WTC11 (cell line): Measurements from ENCODE around the gene OPCML. TPM values are rescaled to one million over a fixed set of nuclear protein-coding genes. Genes with fewer than 3 reads are reported as not detected.

ENCODE experiments used
- ATAC-seq: fragments of 200-7000 bp; cut with Tn5 transposase; 2 replicates; pipeline ENCODE4 v1.10.0; 2021; ENCODE audit warnings: mild to moderate bottlenecking, moderate library complexity
- CTCF ChIA-PET: fragments of 300-600 bp; sonication (Branson Sonifier 250); formaldehyde crosslinking; loops from one replicate; lab custom pipeline; 2021; ENCODE audit warnings: antibody characterized with exemption; lab: Charles Lee
- POLR2A ChIA-PET: fragments of 350-600 bp; sonication (Branson Sonifier 250); formaldehyde crosslinking; loops from one replicate; lab custom pipeline; 2021; ENCODE audit warnings: antibody characterized with exemption; lab: Charles Lee
- DNase-seq: peaks from one replicate; pipeline ENCODE4 v3.0.0; 2021; ENCODE audit warnings: low spot score
- H3K27ac Mint-ChIP-seq: 2 replicates; pipeline ENCODE4 v1.8.0; 2021; ENCODE audit warnings: mixed read lengths
- H3K27me3 Mint-ChIP-seq: 2 replicates; pipeline ENCODE4 v1.8.0; 2021; ENCODE audit warnings: low read depth, mild to moderate bottlenecking, moderate library complexity, mixed read lengths
- H3K36me3 Mint-ChIP-seq: 2 replicates; pipeline ENCODE4 v1.8.0; 2021; ENCODE audit warnings: mixed read lengths
- H3K4me1 Mint-ChIP-seq: 2 replicates; pipeline ENCODE4 v1.8.0; 2022; ENCODE audit warnings: mixed read lengths
- H3K4me3 Mint-ChIP-seq: 2 replicates; pipeline ENCODE4 v1.8.0; 2021; ENCODE audit warnings: mild to moderate bottlenecking, moderate library complexity, mixed read lengths
- H3K9me3 Mint-ChIP-seq: 2 replicates; pipeline ENCODE4 v1.8.0; 2021; ENCODE audit warnings: mixed read lengths
- CREM ChIP-seq: sonication (generic); formaldehyde crosslinking; IDR thresholded peaks from 2 replicates; pipeline ENCODE4 v1.8.1; 2022; ENCODE audit warnings: mild to moderate bottlenecking, missing genetic modification reagents, moderate library complexity
- CTCF ChIP-seq: fragments of 200-600 bp; IDR thresholded peaks from 2 replicates; pipeline ENCODE4 v1.8.0; 2022; ENCODE audit warnings: antibody characterized with exemption
- E2F4 ChIP-seq: sonication (generic); formaldehyde crosslinking; IDR thresholded peaks from 2 replicates; pipeline ENCODE4 v1.8.1; 2022; ENCODE audit warnings: low read depth, mild to moderate bottlenecking, moderate library complexity, missing genetic modification reagents, borderline replicate concordance
- ERG ChIP-seq: fragments of 250-450 bp; sonication (Bioruptor Pico); IDR thresholded peaks from 2 replicates; pipeline ENCODE4 v1.8.0; 2021; ENCODE audit warnings: mild to moderate bottlenecking
- ESRRA ChIP-seq: sonication (generic); formaldehyde crosslinking; IDR thresholded peaks from 2 replicates; pipeline ENCODE4 v1.8.1; 2022; ENCODE audit warnings: mild to moderate bottlenecking, missing genetic modification reagents, borderline replicate concordance
- GTF2I ChIP-seq: fragments of 250-450 bp; sonication (Bioruptor Pico); conservative IDR thresholded peaks from 2 replicates; pipeline ENCODE4 v1.4.0; 2021; ENCODE audit warnings: mild to moderate bottlenecking
- MYBL2 ChIP-seq: sonication (generic); formaldehyde crosslinking; IDR thresholded peaks from 2 replicates; pipeline ENCODE4 v1.8.1; 2023; ENCODE audit warnings: mild to moderate bottlenecking, moderate library complexity, missing genetic modification reagents
- NFYB ChIP-seq: sonication (generic); formaldehyde crosslinking; conservative IDR thresholded peaks from 2 replicates; pipeline ENCODE4 v1.8.0; 2022; ENCODE audit warnings: low read depth, missing genetic modification reagents
- NR2C2 ChIP-seq: sonication (generic); formaldehyde crosslinking; IDR thresholded peaks from 2 replicates; pipeline ENCODE4 v1.8.0; 2022; ENCODE audit warnings: mild to moderate bottlenecking, missing genetic modification reagents
- RELA ChIP-seq: sonication (generic); formaldehyde crosslinking; IDR thresholded peaks from 2 replicates; pipeline ENCODE4 v1.8.1; 2022; ENCODE audit warnings: missing genetic modification reagents, mild to moderate bottlenecking, borderline replicate concordance
- RORB ChIP-seq: fragments of 250-450 bp; sonication (Bioruptor Pico); IDR thresholded peaks from 2 replicates; pipeline ENCODE4 v1.9.0; 2021; ENCODE audit warnings: mild to moderate bottlenecking
- SP1 ChIP-seq: sonication (generic); formaldehyde crosslinking; conservative IDR thresholded peaks from 2 replicates; pipeline ENCODE4 v1.8.1; 2022; ENCODE audit warnings: missing genetic modification reagents
- ZNF138 ChIP-seq: sonication (generic); formaldehyde crosslinking; conservative IDR thresholded peaks from 2 replicates; pipeline ENCODE4 v1.8.1; 2022; ENCODE audit warnings: mild to moderate bottlenecking, moderate library complexity, missing genetic modification reagents
- ZNF232 ChIP-seq: sonication (generic); formaldehyde crosslinking; IDR thresholded peaks from 2 replicates; pipeline ENCODE4 v1.8.0; 2022; ENCODE audit warnings: mild to moderate bottlenecking, missing genetic modification reagents
- ZNF263 ChIP-seq: sonication (generic); formaldehyde crosslinking; IDR thresholded peaks from 2 replicates; pipeline ENCODE4 v1.8.1; 2022; ENCODE audit warnings: low read depth, mild to moderate bottlenecking, moderate library complexity, missing genetic modification reagents
- ZNF416 ChIP-seq: fragments of 250-450 bp; sonication (Bioruptor Pico); IDR thresholded peaks from 2 replicates; pipeline ENCODE4 v1.9.0; 2021; ENCODE audit warnings: mild to moderate bottlenecking, inconsistent platforms
- total RNA-seq: library from RNA; stranded (reverse); gene quantifications from 3 replicates; pipeline ENCODE4 v1.2.3, GENCODE V29; 2021
- TF ChIP-seq, protein P1 (sequence below): sonication (generic); formaldehyde crosslinking; IDR thresholded peaks from 2 replicates; pipeline ENCODE4 v1.8.0; 2023; ENCODE audit warnings: mild to moderate bottlenecking, missing genetic modification reagents
- TF ChIP-seq, protein P2 (sequence below): sonication (generic); formaldehyde crosslinking; IDR thresholded peaks from 2 replicates; pipeline ENCODE4 v1.8.1; 2023; ENCODE audit warnings: mild to moderate bottlenecking, moderate library complexity, missing genetic modification reagents
- TF ChIP-seq, protein P3 (sequence below): sonication (generic); formaldehyde crosslinking; IDR thresholded peaks from 2 replicates; pipeline ENCODE4 v1.8.0; 2022; ENCODE audit warnings: mild to moderate bottlenecking, missing genetic modification reagents

The OPCML gene
- total RNA-seq, 1 experiment from 2014 or later = 1.5 TPM

DNA sequence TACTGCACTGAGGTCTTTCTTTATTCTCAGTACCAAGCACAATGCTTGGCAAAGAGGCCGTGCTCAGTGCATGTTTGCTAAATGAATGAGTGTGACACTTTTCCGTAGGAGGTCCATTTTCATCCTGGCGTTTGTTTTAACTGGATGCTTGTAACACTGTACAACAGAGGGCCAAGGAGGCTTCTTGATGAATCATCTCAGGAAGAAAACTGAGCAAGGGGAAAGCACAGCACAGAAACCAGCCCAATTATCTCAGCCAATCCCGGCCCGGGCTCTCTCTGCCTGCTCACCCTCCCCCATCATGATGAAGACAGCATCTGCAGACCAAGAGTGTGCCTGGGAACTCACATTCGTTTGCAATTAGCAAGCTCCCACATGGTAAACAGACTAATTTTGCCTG, 570.3 kb downstream of the OPCML start (continued):
- no peak for TF ChIP-seq CTCF
- no peak for TF ChIP-seq RORB (CRISPR knock-in tag)
- no peak for TF ChIP-seq ESRRA (CRISPR knock-in tag)
- no peak for TF ChIP-seq MYBL2
- TF ChIP-seq GTF2I = no peak
- TF ChIP-seq ERG (CRISPR knock-in tag) = no peak
- no peak for TF ChIP-seq NR2C2 (CRISPR knock-in tag)
- TF ChIP-seq, protein P1, sequence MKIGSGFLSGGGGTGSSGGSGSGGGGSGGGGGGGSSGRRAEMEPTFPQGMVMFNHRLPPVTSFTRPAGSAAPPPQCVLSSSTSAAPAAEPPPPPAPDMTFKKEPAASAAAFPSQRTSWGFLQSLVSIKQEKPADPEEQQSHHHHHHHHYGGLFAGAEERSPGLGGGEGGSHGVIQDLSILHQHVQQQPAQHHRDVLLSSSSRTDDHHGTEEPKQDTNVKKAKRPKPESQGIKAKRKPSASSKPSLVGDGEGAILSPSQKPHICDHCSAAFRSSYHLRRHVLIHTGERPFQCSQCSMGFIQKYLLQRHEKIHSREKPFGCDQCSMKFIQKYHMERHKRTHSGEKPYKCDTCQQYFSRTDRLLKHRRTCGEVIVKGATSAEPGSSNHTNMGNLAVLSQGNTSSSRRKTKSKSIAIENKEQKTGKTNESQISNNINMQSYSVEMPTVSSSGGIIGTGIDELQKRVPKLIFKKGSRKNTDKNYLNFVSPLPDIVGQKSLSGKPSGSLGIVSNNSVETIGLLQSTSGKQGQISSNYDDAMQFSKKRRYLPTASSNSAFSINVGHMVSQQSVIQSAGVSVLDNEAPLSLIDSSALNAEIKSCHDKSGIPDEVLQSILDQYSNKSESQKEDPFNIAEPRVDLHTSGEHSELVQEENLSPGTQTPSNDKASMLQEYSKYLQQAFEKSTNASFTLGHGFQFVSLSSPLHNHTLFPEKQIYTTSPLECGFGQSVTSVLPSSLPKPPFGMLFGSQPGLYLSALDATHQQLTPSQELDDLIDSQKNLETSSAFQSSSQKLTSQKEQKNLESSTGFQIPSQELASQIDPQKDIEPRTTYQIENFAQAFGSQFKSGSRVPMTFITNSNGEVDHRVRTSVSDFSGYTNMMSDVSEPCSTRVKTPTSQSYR = no peak
- no peak for TF ChIP-seq CREM (CRISPR knock-in tag)

GRCh38 chr11:132961453-132961852, 570.8 kb downstream of the OPCML start:
- Mint-ChIP-seq H3K9me3 (no peaks in the 10 kb centered on the region), H3K27me3 (no peaks in the 10 kb centered on the region; the same call in 1 of the 2 replicates), H3K4me3 (no peak overlapping the region), H3K4me1 (peaks cover 25% of the 10 kb centered on the region), H3K36me3 (no peaks in the 10 kb centered on the region), H3K27ac (no peak overlapping the region)
- ATAC-seq = no peak
- ChIA-PET POLR2A (no interaction called here), CTCF (no interaction called here)
- no peak for DNase-seq
- no peak for TF ChIP-seq SP1
- TF ChIP-seq CREM (CRISPR knock-in tag) = no peak
- no peak for TF ChIP-seq ZNF263 (CRISPR knock-in tag)
- TF ChIP-seq, protein P2, sequence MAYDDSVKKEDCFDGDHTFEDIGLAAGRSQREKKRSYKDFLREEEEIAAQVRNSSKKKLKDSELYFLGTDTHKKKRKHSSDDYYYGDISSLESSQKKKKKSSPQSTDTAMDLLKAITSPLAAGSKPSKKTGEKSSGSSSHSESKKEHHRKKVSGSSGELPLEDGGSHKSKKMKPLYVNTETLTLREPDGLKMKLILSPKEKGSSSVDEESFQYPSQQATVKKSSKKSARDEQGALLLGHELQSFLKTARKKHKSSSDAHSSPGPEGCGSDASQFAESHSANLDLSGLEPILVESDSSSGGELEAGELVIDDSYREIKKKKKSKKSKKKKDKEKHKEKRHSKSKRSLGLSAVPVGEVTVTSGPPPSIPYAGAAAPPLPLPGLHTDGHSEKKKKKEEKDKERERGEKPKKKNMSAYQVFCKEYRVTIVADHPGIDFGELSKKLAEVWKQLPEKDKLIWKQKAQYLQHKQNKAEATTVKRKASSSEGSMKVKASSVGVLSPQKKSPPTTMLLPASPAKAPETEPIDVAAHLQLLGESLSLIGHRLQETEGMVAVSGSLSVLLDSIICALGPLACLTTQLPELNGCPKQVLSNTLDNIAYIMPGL (CRISPR knock-in tag) = no peak

DNA sequence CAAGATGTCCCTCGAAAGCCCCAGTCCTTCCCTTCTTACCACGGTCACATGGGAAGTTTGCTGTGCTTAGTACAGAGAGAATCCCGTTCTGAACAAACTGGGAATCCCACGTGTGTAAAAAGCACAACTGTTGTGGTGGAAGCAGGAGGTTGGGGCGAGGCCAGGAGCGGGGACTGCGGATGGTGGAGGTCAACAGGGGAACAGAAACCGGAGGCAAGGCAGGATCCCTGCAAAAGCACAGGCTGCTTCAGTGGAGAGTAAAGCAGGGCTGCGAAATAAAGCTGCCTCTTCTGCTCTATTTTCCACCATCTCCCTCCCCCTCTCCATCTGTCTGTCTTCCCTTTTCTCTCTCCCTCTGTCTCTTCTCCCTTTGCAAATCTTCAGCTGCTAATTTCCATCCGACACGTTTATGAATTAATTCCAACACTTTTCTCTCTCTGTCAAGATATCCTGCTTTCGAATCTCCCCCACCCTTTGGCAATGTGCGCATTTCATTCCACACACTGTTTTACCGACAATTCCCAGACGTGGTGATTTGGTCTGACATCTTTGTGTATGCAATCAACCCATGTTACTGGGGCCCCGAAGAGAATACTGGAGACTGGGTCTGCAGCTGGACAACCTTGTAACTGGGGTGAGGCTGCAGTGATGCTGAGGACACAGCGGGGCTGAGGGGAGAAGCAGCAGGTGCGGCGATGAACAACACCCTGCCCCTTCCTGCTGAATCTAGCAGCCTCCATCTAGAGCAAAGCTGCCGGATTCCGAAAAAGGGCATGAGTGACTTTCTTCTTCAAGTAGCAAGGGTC, 571.8 kb downstream of the OPCML start:
- peaks cover 25% of the 10 kb centered on the region for H3K4me1 Mint-ChIP-seq
- 0 out of 2 replicates have a peak, but pooled peaks have one; percentile 28 for ATAC-seq
- ChIA-PET CTCF (interaction anchor here (0.6 kb wide), 1 partner anchor 614 kb away, joined by 3 read pairs; no protein-coding TSS in a partner anchor), POLR2A (interaction anchor here (0.7 kb wide), 1 partner anchor 16 kb away, joined by 3 read pairs; no protein-coding TSS in a partner anchor)
- H3K9me3 Mint-ChIP-seq = no peaks in the 10 kb centered on the region
- no peak overlapping the region for H3K27ac Mint-ChIP-seq
- DNase-seq = no peak
- no peaks in the 10 kb centered on the region; the same call in 1 of the 2 replicates for H3K27me3 Mint-ChIP-seq
- H3K36me3 Mint-ChIP-seq = no peaks in the 10 kb centered on the region
- H3K4me3 Mint-ChIP-seq = no peak overlapping the region
- TF ChIP-seq NFYB (no peak), ZNF416 (no peak), E2F4 (CRISPR knock-in tag) (no peak), ZNF232 (CRISPR knock-in tag) (no peak), RELA (CRISPR knock-in tag) (no peak), ZNF138 (no peak)
- TF ChIP-seq, protein P3, sequence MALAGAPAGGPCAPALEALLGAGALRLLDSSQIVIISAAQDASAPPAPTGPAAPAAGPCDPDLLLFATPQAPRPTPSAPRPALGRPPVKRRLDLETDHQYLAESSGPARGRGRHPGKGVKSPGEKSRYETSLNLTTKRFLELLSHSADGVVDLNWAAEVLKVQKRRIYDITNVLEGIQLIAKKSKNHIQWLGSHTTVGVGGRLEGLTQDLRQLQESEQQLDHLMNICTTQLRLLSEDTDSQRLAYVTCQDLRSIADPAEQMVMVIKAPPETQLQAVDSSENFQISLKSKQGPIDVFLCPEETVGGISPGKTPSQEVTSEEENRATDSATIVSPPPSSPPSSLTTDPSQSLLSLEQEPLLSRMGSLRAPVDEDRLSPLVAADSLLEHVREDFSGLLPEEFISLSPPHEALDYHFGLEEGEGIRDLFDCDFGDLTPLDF = no peak
